B cell (primary cell): ENCODE results near the gene PRKAG2. TPM values are rescaled to one million over a fixed set of nuclear protein-coding genes. Genes with fewer than 3 reads are reported as not detected.

Experiments
- ATAC-seq: fragments of 200-7000 bp; cut with Tn5 transposase; one replicate; pipeline ENCODE4 v1.10.0; 2021; ENCODE audit warnings: low read depth, mild to moderate bottlenecking, moderate number of reproducible peaks, moderate library complexity
- CTCF ChIA-PET: fragments of 350-600 bp; sonication (Branson Sonifier 250); formaldehyde crosslinking; loops from one replicate; lab custom pipeline; 2021; ENCODE audit warnings: antibody characterized with exemption, inconsistent platforms; lab: Charles Lee
- POLR2A ChIA-PET: fragments of 350-600 bp; sonication (Branson Sonifier 250); formaldehyde crosslinking; loops from one replicate; lab custom pipeline; 2021; ENCODE audit warnings: antibody characterized with exemption; lab: Charles Lee
- DNase-seq: peaks from one replicate; pipeline ENCODE4 v3.0.0; 2013
- H2AFZ ChIP-seq: 2 replicates; pipeline ENCODE4 v1.6.1; 2012; ENCODE audit warnings: mild to moderate bottlenecking, low read depth, low read length; ENCODE audit not compliant: insufficient read depth, poor library complexity, severe bottlenecking
- H3K27ac ChIP-seq, 2 donors: 1 replicate in 1 of 2; 2 replicates in 1 of 2; pipeline ENCODE4 v1.5.1; 2012 to 2013; ENCODE audit warnings: low read length in 2 of 2, mild to moderate bottlenecking in 2 of 2, moderate library complexity in 1 of 2
- H3K27me3 ChIP-seq, 4 experiments: fragments of 200-600 bp in 1 of 4; sonication (generic) in 1 of 4; replicated peaks in 1 of 4; 1 replicate in 2 of 4; 2 replicates in 2 of 4; pipeline versions ENCODE4 v1.6.1 to v1.7.0; 2013 to 2016; ENCODE audit warnings: low read length in 3 of 4, mild to moderate bottlenecking in 2 of 4, mixed read lengths in 1 of 4, moderate library complexity in 1 of 4; ENCODE audit not compliant: insufficient read depth in 4 of 4, control insufficient read depth in 3 of 4; ENCODE audit errors: control extremely low read depth in 1 of 4
- H3K36me3 ChIP-seq, 2 experiments: replicated peaks in 1 of 2; 1 replicate in 1 of 2; 2 replicates in 1 of 2; pipeline versions ENCODE4 v1.6.1 to v1.7.1; 2013; ENCODE audit warnings: low read length in 1 of 2; ENCODE audit not compliant: insufficient read depth in 2 of 2, control insufficient read depth in 1 of 2; ENCODE audit errors: control extremely low read depth in 1 of 2, extremely low read depth in 1 of 2
- H3K4me1 ChIP-seq, 2 donors: fragments of 200-600 bp in 1 of 2; sonication (generic) in 1 of 2; 1 replicate in 1 of 2; 2 replicates in 1 of 2; pipeline versions ENCODE4 v1.5.1 to v1.6.1; 2013 to 2017; ENCODE audit warnings: low read length in 2 of 2; ENCODE audit not compliant: control insufficient read depth in 2 of 2, insufficient read depth in 2 of 2
- H3K4me2 ChIP-seq: replicated peaks from 2 replicates; pipeline ENCODE3; 2012; ENCODE audit warnings: mild to moderate bottlenecking, low read depth, low read length; ENCODE audit not compliant: poor library complexity, severe bottlenecking
- H3K4me3 ChIP-seq, 5 experiments: fragments of 200-600 bp in 1 of 5; sonication (generic) in 1 of 5; 1 replicate in 3 of 5; 2 replicates in 2 of 5; pipeline versions ENCODE4 v1.5.1 to v1.7.0; 2011 to 2016; ENCODE audit warnings: low read length in 4 of 5, mild to moderate bottlenecking in 4 of 5, low read depth in 2 of 5, control low read depth in 1 of 5, moderate library complexity in 1 of 5; ENCODE audit not compliant: insufficient read depth in 1 of 5; ENCODE audit errors: control extremely low read depth in 1 of 5, extremely low read depth in 1 of 5
- H3K79me2 ChIP-seq: fragments of 200-600 bp; sonication (generic); one replicate; pipeline ENCODE4 v1.6.0; 2016; ENCODE audit warnings: low read length; ENCODE audit not compliant: control insufficient read depth, insufficient read depth
- H3K9ac ChIP-seq: fragments of 200-600 bp; sonication (generic); 2 replicates; pipeline ENCODE4 v1.6.1; 2017; ENCODE audit warnings: mild to moderate bottlenecking, low read length, moderate library complexity
- H3K9me3 ChIP-seq, 3 donors: one replicate each; pipeline versions ENCODE4 v1.6.1 to v1.7.1; 2013; ENCODE audit warnings: low read length in 2 of 3; ENCODE audit not compliant: control insufficient read depth in 2 of 3, insufficient read depth in 1 of 3; ENCODE audit errors: control extremely low read depth in 1 of 3
- H4K20me1 ChIP-seq: 2 replicates; pipeline ENCODE4 v1.6.0; 2012; ENCODE audit warnings: mild to moderate bottlenecking, low read length; ENCODE audit not compliant: insufficient read depth, control insufficient read depth, poor library complexity, severe bottlenecking
- H3K27ac Mint-ChIP-seq: one replicate; pipeline ENCODE4 v1.8.0; 2021; ENCODE audit warnings: mixed read lengths
- H3K27me3 Mint-ChIP-seq: one replicate; pipeline ENCODE4 v1.8.0; 2021; ENCODE audit warnings: mixed read lengths
- H3K4me1 Mint-ChIP-seq: one replicate; pipeline ENCODE4 v1.8.0; 2021; ENCODE audit warnings: mixed read lengths
- H3K4me3 Mint-ChIP-seq: one replicate; pipeline ENCODE4 v1.8.0; 2021; ENCODE audit warnings: mixed read lengths
- H3K9me3 Mint-ChIP-seq: one replicate; pipeline ENCODE4 v1.8.0; 2022; ENCODE audit warnings: mixed read lengths; ENCODE audit not compliant: insufficient read depth
- CTCF ChIP-seq: fragments of 200-600 bp; IDR thresholded peaks from one replicate; pipeline ENCODE4 v1.8.0; 2022; ENCODE audit warnings: antibody characterized with exemption, mild to moderate bottlenecking
- EZH2 ChIP-seq: IDR thresholded peaks from 2 replicates; pipeline ENCODE4 v1.6.1; 2012; ENCODE audit warnings: borderline replicate concordance, low read depth, mild to moderate bottlenecking, moderate library complexity, low read length; ENCODE audit not compliant: insufficient read depth, poor library complexity, severe bottlenecking
- WGBS: methylation state at CpG from one replicate; pipeline ENCODE4 v1.1.5; 2013; ENCODE audit warnings: missing lambda C conversion rate; ENCODE audit not compliant: insufficient coverage; 5-methylcytosine and 5-hydroxymethylcytosine counted together
- intact Hi-C: fragments of 100-400 bp; cut with micrococcal nuclease; formaldehyde crosslinking; loops from one replicate; pipeline ENCODE4 v1.10.0; 2022
- polyA plus RNA-seq: library from polyadenylated mRNA; depleted of rRNA; stranded (reverse); fragments of >200 nt; gene quantifications from 2 replicates; pipeline ENCODE4 v1.2.3, GENCODE V29; 2012
- total RNA-seq, 2 donors: library from RNA; stranded (reverse); fragments of 120-200 nt in 1 of 2; gene quantifications; 1 replicate in 1 of 2; 2 replicates in 1 of 2; pipeline versions ENCODE4 v1.2.3 to v1.2.4, GENCODE V29; 2013 to 2022

The PRKAG2 gene
- total and polyA plus RNA-seq, 2 donors (not counting 1 experiment from before 2014, with no cell fraction given), result 22.1 to 56.3 TPM

GRCh38 chr7:151867912-151868311 lies 9.0 kb downstream of the PRKAG2 start:
- intact Hi-C loops, result no loop called here
- no peaks in the 10 kb centered on the region for H3K9me3 ChIP-seq
- H3K4me1 ChIP-seq, result peaks cover 9 to 14% of the 10 kb centered on the region in 2 donors
- H3K4me3 ChIP-seq, result no peak overlapping the region
- WGBS, result 89% methylated on average over 4 of the region's 6 CpGs
- Mint-ChIP-seq H3K4me3 (no peak overlapping the region), H3K4me1 (peaks cover 53% of the 10 kb centered on the region), H3K27me3 (no peaks in the 10 kb centered on the region), H3K27ac (no peak overlapping the region), H3K9me3 (no peaks in the 10 kb centered on the region)
- peaks cover 75% of the 10 kb centered on the region for H3K79me2 ChIP-seq
- TF ChIP-seq EZH2, result no peak
- TF ChIP-seq CTCF, result no peak
- CTCF ChIA-PET, result no interaction called here
- H3K27ac ChIP-seq, result no peak overlapping the region
- ATAC-seq (no peak), DNase-seq (no peak)
- no peak overlapping the region for H3K4me2 ChIP-seq
- no peak overlapping the region for H2AFZ ChIP-seq
- POLR2A ChIA-PET, result no interaction called here
- no peaks in the 10 kb centered on the region for H3K36me3 ChIP-seq
- H4K20me1 ChIP-seq, result peaks cover 89% of the 10 kb centered on the region
- no peak overlapping the region for H3K9ac ChIP-seq
- H3K27me3 ChIP-seq, result no peaks in the 10 kb centered on the region

- H2AFZ ChIP-seq, result no peak overlapping the region
- ChIA-PET CTCF (interaction anchor here (1.3 kb wide), 1 partner anchor 30 kb away, joined by 4 read pairs; no protein-coding TSS in a partner anchor), POLR2A (no interaction called here)
- H3K27ac ChIP-seq, result no peak overlapping the region
- DNase-seq (no peak), ATAC-seq (no peak)
- no peak overlapping the region for H3K27ac Mint-ChIP-seq
- no peaks in the 10 kb centered on the region for H3K27me3 ChIP-seq
- H3K4me1 Mint-ChIP-seq, result peaks cover 50% of the 10 kb centered on the region
- H3K9me3 Mint-ChIP-seq, result no peaks in the 10 kb centered on the region
- peaks cover 9 to 14% of the 10 kb centered on the region in 2 donors for H3K4me1 ChIP-seq
- H3K4me3 Mint-ChIP-seq, result no peak overlapping the region
- no peak for TF ChIP-seq EZH2
- no peak for TF ChIP-seq CTCF
- intact Hi-C loops, result no loop called here
- H3K4me2 ChIP-seq, result no peak overlapping the region
- no peaks in the 10 kb centered on the region for H3K36me3 ChIP-seq
- H3K79me2 ChIP-seq, result peaks cover 74% of the 10 kb centered on the region
- no peak overlapping the region for H3K4me3 ChIP-seq
- WGBS, result 95% methylated on average over 14 of the region's 18 CpGs
- no peaks in the 10 kb centered on the region for H3K9me3 ChIP-seq
- H3K9ac ChIP-seq, result no peak overlapping the region
- peaks cover 90% of the 10 kb centered on the region for H4K20me1 ChIP-seq
- H3K27me3 Mint-ChIP-seq, result no peaks in the 10 kb centered on the region
Measured at GRCh38 chr7:151866761-151867655, 9.9 kb downstream of the PRKAG2 start.
